NB4 (cell line): ENCODE data around the gene SLC35F2.

Experiments
- MYC ChIP-seq: IDR thresholded peaks from 2 replicates; pipeline ENCODE4 v1.6.1; 2011; ENCODE audit warnings: low read depth, low read length
- TF ChIP-seq, protein P1 (sequence below): IDR thresholded peaks from one replicate; pipeline ENCODE4 v1.5.1; 2012; ENCODE audit warnings: low read depth, low read length

DNA sequence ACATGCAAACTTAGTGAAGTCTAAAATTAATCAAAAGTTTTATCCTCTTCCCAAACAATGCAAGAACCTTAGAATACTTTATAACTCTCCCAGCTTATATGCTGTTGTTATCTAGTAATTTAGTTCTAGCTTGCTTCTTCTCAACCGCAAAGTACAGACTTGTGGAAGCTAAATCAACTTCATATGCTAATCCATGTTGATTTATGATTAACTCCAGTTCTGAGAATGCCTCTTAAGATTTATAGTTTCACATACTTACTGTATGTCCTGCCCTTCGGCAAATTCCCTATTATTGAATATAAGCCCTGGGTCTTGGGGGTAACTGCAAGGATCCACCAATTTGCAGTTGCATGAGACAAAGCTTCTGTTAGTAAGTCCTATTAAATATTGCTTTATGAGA is 17.6 kb upstream of the SLC35F2 start:
- TF ChIP-seq, protein P1, sequence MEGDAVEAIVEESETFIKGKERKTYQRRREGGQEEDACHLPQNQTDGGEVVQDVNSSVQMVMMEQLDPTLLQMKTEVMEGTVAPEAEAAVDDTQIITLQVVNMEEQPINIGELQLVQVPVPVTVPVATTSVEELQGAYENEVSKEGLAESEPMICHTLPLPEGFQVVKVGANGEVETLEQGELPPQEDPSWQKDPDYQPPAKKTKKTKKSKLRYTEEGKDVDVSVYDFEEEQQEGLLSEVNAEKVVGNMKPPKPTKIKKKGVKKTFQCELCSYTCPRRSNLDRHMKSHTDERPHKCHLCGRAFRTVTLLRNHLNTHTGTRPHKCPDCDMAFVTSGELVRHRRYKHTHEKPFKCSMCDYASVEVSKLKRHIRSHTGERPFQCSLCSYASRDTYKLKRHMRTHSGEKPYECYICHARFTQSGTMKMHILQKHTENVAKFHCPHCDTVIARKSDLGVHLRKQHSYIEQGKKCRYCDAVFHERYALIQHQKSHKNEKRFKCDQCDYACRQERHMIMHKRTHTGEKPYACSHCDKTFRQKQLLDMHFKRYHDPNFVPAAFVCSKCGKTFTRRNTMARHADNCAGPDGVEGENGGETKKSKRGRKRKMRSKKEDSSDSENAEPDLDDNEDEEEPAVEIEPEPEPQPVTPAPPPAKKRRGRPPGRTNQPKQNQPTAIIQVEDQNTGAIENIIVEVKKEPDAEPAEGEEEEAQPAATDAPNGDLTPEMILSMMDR = no peak
- TF ChIP-seq MYC = no peak
